ENCODE data around the gene FBXL7.

The FBXL7 gene

GRCh38 chr5:15885156-15885555 is 385.2 kb downstream of the FBXL7 start:
- no peak for DNase-seq (ENCODE audit: low read depth in 3 of 3)

GRCh38 chr5:15886156-15886555 is 386.2 kb downstream of the FBXL7 start:
- DNase-seq (ENCODE audit: low read depth in 3 of 3): no peak

- DNase-seq (ENCODE audit: low read depth in 3 of 3): no peak
These were observed 387.1 kb downstream of the FBXL7 start for GRCh38 chr5:15887093-15887492.

GRCh38 chr5:15889001-15889400 is 389.0 kb downstream of the FBXL7 start:
- DNase-seq (ENCODE audit: low read depth in 3 of 3): no peak

- DNase-seq (ENCODE audit: low read depth in 3 of 3): no peak
These were observed 393.9 kb downstream of the FBXL7 start for GRCh38 chr5:15893866-15894265.

GRCh38 chr5:15897656-15898055 is 397.7 kb downstream of the FBXL7 start:
- no peak for DNase-seq (ENCODE audit: low read depth in 3 of 3)

GRCh38 chr5:15898641-15899040 is 398.7 kb downstream of the FBXL7 start:
- DNase-seq (ENCODE audit: low read depth in 3 of 3): no peak

- no peak for DNase-seq (ENCODE audit: low read depth in 3 of 3)
These were observed 399.5 kb downstream of the FBXL7 start for GRCh38 chr5:15899481-15899880.

- DNase-seq (ENCODE audit: low read depth in 3 of 3): no peak
These were observed 401.2 kb downstream of the FBXL7 start for GRCh38 chr5:15901151-15901550.

- DNase-seq (ENCODE audit: low read depth in 3 of 3): no peak
These were observed 402.1 kb downstream of the FBXL7 start for GRCh38 chr5:15902066-15902465.

- no peak for DNase-seq (ENCODE audit: low read depth in 3 of 3)
These were observed 405.2 kb downstream of the FBXL7 start for GRCh38 chr5:15904899-15905830.

- DNase-seq (ENCODE audit: low read depth in 3 of 3): no peak
These were observed 414.7 kb downstream of the FBXL7 start for GRCh38 chr5:15914638-15915037.

GRCh38 chr5:15926586-15926985 is 426.6 kb downstream of the FBXL7 start:
- DNase-seq (ENCODE audit: low read depth in 3 of 3): no peak

GRCh38 chr5:15927710-15928380 is 427.9 kb downstream of the FBXL7 start:
- DNase-seq (ENCODE audit: low read depth in 3 of 3): no peak

GRCh38 chr5:15929611-15930263 is 429.8 kb downstream of the FBXL7 start:
- DNase-seq (ENCODE audit: low read depth in 3 of 3): no peak

- no peak for DNase-seq (ENCODE audit: low read depth in 3 of 3)
These were observed 432.1 kb downstream of the FBXL7 start for GRCh38 chr5:15932066-15932465.

- DNase-seq (ENCODE audit: low read depth in 3 of 3): no peak
These were observed 433.6 kb downstream of the FBXL7 start for GRCh38 chr5:15933259-15934207.

- DNase-seq (ENCODE audit: low read depth in 3 of 3): no peak
These were observed 436.7 kb downstream of the FBXL7 start for GRCh38 chr5:15936505-15937245.

- DNase-seq (ENCODE audit: low read depth in 3 of 3): no peak
These were observed 437.7 kb downstream of the FBXL7 start for GRCh38 chr5:15937708-15938107.

- DNase-seq (ENCODE audit: low read depth in 3 of 3): no peak
These were observed 438.2 kb downstream of the FBXL7 start for GRCh38 chr5:15938186-15938585.

GRCh38 chr5:15938961-15939360 is 439.0 kb downstream of the FBXL7 start:
- no peak for DNase-seq (ENCODE audit: low read depth in 3 of 3)
